CD4-positive, alpha-beta T cell treated with Interleukin-21 for 1 hour (primary cell): ENCODE data around the gene SYCP2.

Experiments used
- DNase-seq: peaks from one replicate; pipeline ENCODE4 v3.0.0-alpha.2; 2020

SYCP2 gene

DNA sequence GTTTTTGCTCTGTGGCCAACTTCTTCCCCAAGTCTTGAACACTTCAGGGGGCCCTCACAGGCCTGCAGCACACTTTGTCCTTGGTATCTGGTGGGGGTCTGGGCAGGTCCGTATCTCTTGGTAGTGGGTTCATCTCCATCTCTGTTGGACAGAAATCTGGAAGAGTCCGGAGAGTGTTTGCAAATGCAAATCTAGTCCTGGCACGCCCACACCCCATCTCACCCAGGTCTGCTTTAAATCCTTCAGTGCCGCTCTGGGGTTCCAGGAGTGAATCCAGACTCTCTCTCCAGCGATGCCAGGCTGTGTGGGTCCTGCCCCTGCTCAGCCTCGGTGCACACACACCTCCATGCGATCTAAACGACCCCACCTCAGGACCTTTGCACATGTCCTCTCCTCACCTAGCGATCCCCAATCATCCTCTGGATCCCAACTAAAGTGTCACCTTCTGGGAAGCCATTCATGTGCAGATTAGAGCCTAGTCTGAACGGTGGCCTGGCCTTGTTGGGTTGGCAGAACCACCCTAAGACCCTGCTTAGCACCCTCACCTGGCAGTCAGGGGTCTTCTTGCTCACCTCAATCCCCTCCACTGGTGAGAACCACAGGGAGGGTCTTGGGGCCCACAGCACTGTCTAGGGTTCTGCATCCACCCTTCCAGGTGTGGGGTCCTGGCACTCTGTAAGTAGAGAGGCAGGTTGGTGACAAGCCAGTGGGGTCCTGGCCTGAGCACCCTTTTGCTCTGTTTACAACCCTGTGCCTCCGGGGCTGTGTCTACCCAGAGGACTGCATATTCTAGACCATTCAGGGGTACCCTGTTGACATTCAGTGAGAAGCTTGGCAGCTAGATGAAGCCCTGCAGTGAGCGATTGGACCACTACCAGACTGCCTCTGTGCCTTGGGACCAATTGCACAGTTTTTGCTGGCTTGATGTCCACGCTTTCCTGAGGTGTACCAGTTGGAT, 100.8 kb downstream of the SYCP2 start:
- no peak for DNase-seq

DNA sequence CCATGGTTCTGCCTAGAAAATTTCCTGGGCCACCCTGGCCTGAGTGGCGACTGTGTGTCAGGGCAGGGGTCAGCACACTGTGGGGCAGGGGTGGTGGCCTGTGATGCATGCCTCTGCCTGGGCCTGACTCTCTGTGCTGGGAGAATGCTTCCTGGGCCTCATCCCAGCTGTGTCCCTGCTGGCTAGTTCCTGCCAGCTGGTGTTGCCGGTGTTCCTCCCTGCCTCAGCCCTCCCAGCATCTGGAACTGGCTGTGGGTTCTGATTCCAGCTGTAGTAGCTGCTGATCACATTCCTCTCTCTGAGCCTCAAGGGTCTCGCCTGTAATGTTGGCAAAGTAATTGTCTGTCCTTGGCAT, 101.5 kb downstream of the SYCP2 start:
- no peak for DNase-seq

DNA sequence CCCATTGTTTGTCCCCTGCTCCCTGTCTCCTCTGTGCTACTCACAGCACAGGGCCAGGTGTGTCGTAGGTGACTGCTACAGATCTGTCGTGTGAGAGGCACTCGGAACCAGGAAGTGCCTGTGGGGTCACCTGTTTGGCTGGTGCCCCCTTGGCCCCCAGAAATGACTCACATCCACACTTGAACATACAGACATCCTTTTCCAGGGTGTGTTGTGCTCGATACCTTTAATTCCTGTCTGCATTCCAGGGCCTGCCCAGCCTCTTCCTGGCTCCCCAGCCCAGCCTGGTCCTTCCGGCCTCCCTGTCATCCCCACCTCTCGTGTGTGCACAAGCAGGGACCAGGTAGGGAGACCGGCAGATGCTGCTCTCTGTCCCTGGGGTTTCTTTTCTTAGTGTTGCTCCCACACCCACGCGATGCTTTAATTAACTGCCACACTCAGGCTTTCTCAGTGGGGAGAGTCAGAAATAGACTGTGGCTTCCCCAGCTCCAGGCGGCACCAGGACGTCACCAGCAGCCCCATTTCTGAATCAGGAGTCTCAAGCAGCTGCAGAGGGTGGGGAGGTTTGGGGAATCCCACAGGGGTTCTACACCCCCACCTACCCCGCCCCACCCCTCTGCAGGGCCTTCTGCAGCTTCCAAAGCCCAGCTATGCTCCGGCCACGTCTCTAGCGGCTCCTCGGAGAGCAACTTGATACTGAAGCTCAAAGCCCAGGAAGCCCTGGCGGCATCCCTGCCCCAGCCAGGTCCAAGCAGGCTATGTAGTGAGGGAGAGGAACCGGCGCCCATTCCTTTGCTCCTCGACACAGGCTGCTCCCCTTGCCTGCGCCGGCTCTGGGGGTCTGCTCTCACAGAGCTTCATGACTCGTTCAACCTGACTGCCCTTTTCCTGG, 102.2 kb downstream of the SYCP2 start:
- no peak for DNase-seq

DNA sequence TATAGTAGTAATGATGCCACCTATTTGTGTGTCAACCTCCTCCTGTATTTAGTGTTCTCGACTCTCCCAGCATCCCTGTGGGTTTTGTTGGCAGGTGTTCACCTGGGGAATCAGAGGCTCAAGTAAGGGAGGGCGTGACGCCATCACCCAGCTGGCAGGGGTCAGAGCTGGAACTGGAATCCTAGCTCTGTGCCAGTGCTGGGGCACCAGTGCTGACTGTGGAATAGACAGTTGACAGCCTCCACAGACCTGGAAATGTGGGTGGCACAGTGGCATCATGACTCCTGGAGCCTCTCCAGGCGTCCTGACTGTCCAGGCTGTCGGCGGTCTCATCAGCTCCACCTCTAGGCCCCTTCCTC, 102.8 kb downstream of the SYCP2 start:
- no peak for DNase-seq

DNA sequence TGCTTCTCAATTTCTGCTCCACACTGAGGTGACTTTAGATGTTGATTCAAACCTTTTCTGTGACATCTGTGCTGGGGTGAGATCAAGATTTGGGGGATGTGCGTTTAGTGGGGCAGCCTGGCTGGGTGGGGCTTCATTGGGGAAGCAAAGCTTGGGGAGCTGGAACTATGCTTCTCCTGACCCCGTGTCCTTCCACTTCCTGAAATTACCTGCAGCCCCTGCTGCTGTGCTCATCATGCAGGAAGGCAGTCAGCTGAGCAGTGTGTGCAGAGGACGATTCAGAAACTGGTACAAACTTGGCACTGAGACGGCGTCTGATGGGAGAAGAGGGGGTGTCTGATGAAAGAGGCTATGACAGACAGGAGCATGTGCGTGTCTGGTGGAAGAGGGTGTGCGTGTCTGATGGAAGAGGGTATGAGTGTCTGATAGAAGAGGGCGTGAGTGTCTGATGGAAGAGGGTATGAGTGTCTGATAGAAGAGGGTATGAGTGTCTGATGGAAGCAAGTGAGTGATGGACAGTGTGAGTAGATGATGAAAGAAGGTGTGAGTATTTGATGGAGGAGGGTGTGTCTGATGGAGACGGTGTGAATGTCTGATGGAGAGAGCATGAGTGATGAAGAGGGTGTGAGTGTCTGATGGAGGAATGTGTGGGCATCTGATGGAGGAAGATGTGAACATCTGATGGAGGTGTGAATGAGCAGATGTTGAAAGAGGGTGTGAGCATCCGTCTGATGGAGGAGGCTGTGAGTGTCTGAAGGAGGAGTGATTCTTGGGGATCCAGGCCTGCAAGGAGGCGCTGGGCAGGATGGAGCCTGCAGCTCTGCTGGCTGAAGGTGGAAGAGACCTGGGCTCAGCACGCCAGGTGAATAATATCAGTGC, 103.4 kb downstream of the SYCP2 start:
- no peak for DNase-seq

DNA sequence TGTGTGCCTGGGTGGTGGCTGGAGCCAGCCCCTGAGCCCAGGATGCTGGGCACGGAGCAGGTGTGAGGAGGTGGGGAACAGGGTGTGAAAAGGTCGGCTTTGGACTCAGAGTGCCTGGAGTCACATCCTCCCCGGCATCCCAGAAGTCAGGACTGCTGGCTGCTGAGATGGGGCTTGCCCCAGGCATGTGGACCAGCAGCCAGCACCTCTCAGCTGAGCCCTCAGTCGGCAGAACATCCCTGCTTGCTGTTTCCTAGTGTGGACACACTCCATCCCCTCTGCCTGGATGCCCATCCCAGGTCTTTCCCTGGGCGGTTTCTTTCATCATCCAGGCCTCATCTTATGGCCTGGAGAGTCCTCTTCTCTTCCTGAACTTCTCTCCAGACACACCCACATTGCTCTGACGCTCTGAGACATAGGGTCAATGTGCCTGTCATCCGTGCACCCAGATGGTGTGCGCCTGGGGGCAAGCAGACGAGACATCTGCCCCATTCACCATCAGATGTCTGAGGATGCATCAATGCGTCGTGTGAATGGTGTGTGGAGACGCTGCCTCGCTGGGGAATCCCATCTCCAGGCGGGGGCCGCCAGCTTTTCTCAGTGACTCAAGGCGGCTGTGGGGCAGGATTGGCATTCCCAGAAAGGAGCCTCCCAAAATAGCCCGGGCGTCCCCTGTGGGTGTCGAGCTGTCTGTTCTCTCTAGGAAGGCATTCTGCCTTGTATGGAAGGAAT, 104.2 kb downstream of the SYCP2 start:
- DNase-seq: no peak

DNA sequence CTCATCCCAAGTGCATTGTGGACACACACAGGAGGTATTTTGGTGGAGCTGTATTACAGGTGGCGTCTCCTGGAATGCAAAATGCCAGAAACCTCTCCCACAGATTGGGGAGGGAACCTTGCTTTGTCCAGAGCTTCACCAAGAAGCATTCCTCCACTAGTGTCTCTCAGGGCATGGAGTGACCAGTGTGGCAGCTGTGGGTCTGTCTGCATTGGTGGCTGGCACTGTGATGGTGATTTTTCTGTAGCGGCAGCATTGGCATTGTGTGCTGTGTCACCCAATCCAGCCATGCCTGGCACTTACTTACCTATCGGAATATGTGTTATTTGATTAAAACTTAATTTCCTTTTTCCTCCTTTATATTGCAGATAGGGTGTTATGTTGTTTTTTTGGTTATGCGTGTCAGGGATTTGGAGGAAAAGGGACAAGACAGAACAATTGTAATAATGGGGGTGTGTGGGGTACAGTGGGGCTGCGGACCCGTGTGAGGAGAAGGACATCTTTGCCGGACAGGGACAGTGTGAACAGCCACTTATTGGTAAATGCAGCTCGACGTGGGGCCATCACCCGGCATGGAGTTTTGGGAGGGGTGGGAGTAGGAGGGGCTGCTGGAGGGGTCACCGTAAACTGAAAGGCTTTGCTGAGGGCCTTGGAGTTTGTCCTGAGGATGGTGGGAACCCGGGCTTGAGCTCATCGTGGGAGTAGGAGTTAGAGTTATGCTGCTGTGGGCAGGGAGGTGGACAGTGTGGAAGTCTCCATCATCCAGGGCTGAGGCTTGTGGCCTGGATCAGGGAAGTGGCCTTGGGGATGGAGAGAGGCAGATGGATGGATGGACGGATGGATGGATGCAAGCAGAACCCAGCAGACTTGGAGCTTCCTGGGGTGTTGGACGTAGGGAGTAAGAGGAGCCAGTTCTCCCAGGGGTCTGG, 105.0 kb downstream of the SYCP2 start:
- DNase-seq: no peak

DNA sequence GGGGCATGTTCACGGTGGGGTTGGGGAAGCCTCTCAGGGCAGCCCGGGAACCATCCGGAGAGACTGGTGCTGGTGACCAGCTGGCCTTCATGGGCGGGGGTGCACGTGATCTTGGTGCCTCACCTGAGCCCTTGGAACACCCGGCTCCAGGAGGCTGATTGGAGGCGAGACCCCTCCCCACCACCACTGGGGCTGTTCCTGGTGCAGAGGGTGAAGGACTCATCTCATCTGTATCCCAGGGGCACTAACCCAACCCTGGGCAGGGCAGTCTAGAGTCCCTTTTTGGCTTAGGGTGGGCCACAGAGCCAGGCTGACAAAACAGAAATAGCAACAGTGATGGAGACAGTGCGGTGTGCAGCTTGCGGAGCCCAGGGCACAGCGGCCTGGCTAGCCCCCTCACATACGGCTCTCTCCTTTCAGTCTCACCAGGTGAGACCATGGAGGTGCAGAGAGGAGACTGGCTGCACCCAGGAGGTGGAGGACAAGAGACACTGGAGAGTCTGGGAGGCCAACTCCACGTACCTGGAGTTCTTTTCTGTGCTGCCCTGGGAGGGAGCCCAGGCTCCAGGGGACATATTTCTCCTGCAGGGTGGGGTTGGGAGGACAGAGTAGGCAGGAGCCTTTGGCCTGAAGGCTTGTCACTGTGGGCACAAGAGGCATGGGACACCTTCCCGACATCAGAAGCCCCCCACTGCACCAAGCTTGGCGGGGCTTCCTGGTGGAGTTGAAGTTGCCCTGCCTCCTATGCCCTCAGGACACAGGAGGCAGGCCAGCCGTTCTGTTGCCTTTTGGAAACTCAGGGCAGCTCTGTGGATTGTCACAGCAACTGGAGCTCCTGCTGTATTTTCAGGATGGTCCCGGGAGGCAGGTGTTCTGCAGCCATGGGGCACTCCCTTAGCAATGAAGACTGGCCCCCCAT, 106.0 kb downstream of the SYCP2 start:
- DNase-seq: no peak

DNA sequence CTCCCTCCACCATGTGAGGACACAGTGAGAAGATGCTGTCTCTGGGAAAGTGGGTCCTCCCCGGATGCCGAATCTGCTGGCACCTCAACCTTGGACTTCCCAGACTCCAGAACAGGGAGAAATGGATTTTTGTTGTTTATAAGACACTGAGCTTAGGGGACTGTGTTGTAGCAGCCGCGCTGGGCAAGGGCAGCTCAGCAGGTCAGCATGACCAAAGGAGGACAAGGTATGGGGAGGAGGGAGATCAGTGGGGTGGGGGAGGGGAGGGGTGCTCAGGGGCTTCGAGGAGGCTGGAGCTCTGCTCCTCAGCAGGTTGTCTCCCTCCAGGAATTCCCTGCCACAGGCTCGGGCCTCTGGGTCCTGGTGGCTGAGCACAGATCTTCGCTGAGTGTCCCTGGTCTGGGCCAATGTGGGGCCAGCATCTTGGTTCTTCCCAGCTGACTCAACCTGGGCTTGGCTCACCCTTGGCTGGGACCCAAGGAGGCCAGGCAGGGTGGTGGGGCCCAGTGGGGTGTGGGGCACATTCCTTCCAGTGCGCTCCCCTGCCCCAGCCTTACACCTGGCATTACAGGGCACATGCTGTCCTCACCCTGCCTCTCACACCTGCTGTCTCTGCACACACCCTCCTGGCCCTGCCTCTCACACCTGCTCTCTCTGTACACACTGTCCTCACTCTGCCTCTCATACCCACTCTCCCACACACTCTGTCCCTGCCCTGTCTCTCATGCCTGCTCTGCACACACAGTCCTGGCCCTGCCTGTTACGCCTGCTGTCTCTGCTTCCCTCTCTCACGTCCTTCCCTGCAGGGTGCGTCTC, 107.3 kb downstream of the SYCP2 start:
- DNase-seq: no peak

DNA sequence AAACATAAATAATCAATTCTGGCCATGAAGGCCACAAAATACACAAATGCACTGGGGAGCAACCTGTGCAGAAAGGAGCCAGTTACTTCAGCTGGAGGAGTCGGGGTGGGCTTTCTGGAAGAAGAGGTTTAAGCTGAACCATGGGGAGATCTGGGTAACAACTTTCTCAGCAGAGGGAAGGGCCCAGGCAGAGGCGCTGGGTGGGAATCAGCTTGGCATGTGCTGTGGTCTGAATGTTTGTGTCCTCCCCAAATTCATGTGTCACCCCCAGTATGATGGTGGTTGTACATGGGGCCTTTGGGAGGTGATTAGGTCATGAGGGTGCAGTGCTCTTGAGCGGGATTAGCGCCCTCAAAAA, 107.9 kb downstream of the SYCP2 start:
- DNase-seq: no peak

DNA sequence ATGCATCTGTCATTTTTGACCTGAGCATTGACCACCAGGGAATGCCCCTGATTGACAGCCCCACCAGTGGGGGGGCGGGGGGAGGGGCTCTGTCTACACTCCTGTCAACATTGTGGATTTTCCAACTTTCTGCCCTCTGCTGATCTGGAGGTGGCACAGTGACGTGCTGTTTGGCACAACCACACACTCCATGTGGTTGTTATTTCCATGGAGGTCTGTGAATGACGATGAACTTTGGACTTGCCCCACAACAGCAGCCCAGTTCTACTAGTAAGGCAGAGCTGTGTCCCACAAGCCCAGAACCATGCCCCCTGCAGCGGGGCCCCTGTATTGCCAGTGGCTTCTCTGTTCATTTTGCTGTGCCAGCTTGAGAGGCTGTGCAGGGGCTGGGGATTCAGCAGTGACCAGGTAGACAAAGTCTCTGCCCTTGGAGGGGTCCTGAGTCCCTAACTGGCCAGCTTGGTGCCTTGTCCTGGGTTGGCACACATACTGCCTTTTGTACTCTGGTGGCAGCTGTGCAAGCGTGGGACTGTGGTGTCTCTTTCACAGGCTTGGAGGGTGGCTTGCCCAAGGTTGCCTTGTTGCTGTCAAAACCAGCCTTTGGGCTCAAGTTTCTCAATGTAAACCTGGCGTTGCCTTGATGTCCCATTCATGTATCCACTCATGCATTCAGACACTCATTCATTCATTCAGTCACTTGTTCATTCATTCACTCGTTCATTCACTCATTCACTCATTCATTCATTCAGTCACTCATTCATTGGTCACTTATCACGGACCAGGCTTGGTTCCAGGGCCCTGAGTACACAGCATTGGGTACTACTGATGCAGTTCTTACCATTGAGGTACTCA, 108.5 kb downstream of the SYCP2 start:
- DNase-seq: no peak

DNA sequence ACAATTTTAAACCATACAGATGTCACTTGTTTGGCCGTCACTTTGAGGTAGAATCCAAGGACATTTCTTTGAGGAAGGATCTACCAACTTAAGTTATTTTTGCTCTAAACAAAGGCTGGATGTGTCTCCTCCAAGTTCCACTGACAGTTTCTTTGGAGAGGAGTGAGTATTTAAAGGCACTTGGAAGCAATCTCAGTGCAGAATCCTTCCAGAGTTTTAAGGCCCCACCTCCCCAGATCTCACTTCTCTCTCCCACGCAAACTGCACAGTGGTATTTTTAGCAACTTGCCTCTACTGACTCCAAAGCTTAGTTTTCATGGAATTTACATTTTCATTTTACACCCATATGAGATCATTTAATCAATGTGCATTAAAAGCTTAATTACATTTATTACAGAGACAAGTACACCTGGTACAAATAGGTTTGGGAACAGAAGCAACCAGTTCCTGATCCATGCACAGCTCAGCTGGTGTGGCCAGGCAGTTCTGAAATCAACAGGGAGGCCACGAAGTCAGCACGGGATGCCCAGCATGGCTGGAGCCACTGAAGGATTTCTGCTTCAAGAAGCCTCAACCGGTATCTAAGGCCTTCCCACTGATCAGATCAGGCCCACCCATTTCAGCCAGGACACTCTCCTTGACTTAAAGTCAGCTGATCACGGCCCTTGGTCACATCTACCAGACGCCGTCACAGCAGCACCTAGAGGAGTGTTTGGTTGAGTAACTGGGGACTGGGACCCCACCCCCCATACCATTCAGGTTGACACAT, 109.8 kb downstream of the SYCP2 start:
- no peak for DNase-seq

DNA sequence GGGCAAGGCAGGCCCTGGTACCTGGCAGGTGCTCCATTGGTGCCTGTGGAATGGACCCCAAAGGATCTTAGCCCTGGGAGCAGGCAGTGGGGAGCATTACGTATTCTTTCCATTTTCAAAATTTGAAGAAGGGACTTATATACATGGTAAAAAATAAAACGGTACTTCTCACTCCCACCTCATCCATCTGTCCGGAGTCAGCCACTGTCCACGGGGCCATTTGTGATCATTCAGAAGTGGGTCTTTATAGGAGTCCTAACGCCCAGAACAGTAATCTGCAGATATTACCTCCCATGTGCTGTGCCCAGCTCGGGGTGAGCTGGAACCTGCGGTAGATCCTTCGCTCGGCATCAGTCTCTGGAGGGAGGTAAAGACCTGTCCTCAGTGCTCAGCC, 110.4 kb downstream of the SYCP2 start:
- no peak for DNase-seq

DNA sequence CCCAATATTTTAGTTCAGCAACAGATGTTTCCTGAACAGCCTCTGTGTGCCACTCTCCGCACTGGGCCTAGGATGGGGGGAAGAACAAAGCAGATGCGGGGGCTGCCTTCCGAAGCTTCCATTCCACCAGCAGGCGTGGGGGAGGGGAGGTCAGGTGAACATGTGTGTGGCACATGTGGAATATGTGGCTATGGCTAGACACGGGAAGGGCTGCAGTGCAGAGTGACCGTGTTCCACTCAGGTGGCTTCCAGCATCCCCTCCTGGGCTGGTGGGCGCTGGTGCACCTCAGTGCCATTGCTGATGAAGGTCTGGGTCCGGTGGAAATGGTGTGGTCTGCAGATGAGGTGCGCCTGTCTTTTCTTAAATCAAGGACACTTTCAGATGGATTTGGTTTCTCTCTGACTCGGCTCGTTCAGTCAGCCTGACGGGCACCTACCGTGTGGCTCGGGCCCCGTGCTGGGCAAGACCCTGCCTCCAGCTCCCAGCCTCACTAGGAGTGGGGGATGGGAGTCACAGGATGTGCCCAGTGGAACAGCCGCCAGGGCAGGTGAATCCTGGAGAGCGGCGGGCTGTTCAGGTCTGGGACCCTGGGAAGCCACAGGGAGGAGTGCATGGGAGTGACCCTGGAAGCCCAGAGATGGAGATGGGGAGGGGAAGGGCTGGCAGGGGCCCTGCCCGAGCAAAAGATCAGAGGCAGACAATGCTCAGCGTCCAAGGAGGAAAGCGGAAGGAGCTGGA, 111.0 kb downstream of the SYCP2 start:
- DNase-seq: no peak

DNA sequence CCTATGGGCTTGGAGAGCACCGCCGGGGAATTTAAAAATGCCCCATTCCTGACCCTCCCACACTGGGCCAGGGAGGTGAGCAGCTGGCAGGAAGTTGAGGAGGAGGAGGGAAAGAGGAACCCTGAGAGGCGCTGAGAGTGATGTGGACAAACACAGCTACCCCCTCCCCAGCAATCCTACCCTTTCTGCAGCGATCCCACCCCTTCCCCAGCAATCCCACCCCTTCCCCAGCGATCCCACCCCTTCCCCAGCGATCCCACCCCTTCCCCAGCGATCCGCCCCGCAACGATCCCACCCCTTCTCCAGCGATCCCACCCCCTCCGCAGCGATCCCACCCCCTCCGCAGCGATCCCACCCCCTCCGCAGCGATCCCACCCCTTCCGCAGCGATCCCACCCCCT, 111.6 kb downstream of the SYCP2 start:
- no peak for DNase-seq

DNA sequence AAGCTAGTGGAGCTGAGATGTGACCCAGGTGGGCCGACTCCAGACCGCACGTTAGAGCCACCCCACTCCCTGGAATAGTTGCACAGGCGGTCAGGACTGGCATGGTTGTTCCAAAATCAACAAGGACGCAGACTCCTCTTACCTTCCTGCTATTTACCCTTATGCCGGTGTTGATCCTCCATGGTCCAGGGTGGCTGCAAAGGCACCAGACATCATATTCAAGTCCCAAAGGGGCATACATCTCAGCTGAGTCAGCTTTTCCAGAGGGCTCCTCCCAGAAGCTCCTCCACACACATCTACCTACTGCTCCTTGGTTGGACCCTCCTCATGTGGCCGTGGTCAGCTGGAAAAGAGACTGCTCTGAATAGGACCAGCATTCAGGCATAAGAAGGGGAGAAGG, 112.2 kb downstream of the SYCP2 start:
- no peak for DNase-seq
